Measurements from ENCODE around the gene OAT.
"Not testable (repeated sequence)": the region's sequence is repeated elsewhere in the genome, so short reads cannot be mapped to it uniquely, and the experiment has no call there.

The OAT gene

DNA sequence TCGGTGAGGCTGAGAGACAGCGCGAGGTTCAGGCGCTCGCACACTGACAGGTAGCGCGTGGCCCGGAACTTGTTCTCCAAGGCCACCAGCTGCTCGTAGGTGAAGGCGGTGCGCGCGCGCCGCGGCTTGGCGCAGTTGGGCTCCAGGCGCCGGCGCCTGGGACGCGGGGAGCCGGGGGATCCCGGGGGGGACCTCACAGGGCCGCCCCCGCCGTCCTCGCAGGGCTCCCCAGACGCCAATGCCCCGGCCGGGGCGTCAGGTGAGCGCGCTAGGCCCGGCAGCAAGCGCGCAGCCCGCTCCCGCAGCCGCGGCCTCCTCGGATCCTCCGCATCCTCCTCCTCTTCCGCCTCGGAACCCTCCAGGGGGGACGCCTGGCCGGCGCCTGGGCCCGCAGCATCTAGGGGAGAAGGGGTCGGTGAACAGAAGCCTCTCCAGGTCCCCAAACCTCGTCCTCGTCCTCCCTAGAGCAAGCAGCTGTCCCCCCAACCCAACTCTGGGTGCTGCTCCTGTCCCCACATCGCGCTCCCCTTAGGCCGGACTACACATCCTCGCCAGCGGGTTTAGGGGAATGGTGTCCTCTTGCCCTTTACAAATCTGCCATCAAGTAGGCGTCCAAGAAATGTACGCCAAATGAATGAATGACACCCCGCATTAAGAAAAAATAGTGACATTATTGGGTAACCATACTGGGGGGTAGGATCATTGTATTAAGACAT is 29.2 kb upstream of the OAT start:
- no peak overlapping the region for H3K4me3 ChIP-seq (ENCODE audit: control insufficient read depth, low read depth, low read length)
- no peak for DNase-seq (ENCODE audit: low read depth)
- TF ChIP-seq CTCF (conservative IDR thresholded peaks at IDR 0.05; ENCODE audit: control insufficient read depth, insufficient read depth, low read depth, low read length) = no peak

DNA sequence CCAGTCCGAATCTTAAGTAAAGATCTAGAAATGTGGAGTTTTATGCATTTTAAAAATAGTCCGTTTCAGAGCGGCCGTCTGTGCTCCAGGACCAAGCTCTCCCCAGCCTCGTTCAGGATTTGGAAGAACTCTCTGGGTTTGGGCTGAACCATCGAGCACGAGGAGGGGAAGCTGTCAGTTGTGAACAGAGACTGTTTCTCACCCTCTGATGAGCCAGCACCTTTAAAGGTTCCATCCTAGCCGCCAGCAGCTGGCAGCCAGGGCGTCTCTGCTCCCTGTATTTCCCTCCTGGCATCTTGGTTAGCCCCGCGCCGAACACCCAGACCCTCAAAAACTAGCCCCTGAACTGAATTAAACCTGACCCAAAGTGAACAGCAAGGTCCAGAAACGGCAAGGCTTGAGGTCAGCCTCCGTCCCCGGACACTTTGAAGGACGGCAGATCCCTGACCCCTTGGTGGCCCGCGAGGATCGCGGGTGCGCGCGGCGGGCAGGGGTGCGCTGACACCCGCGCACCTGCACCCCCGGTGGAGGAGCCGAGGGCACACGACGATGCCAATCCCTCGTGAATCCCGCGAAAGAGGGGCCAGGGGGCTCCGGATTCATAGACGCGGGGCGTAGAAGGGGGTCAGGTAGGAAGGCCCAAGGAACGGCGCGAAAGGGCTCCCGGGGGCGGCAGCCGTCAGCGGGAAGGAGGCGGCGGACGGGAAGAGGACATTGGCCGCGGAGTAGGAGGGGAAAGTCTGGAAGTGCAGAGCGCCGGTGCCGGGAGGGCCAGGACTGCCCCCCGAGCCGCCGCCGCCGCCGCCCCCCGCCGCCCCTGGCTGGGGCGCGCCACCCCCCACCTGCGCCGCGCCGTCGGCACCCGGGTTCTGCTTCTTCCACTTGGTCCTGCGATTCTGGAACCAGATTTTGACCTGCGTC is 28.4 kb upstream of the OAT start:
- H3K4me3 ChIP-seq (ENCODE audit: control insufficient read depth, low read depth, low read length) = no peak overlapping the region
- no peak for DNase-seq (ENCODE audit: low read depth)
- TF ChIP-seq CTCF (conservative IDR thresholded peaks at IDR 0.05; ENCODE audit: control insufficient read depth, insufficient read depth, low read depth, low read length) = no peak

- not testable (repeated sequence) for H3K4me3 ChIP-seq (ENCODE audit: control insufficient read depth, low read depth, low read length)
Observed at GRCh38 chr10:124441694-124442093, 23.0 kb upstream of the OAT start.

GRCh38 chr10:124436191-124436638 is 17.5 kb upstream of the OAT start:
- no peak for DNase-seq (ENCODE audit: low read depth)
- no peak for TF ChIP-seq CTCF (conservative IDR thresholded peaks at IDR 0.05; ENCODE audit: control insufficient read depth, insufficient read depth, low read depth, low read length)
- no peak overlapping the region for H3K4me3 ChIP-seq (ENCODE audit: control insufficient read depth, low read depth, low read length)

More at GRCh38 chr10:124441694-124442093, 23.0 kb upstream of the OAT start:
- not testable (repeated sequence) for DNase-seq (ENCODE audit: low read depth)

GRCh38 chr10:124435683-124436082 is 17.0 kb upstream of the OAT start:
- not testable (repeated sequence) for H3K4me3 ChIP-seq (ENCODE audit: control insufficient read depth, low read depth, low read length); DNase-seq (ENCODE audit: low read depth)

DNA sequence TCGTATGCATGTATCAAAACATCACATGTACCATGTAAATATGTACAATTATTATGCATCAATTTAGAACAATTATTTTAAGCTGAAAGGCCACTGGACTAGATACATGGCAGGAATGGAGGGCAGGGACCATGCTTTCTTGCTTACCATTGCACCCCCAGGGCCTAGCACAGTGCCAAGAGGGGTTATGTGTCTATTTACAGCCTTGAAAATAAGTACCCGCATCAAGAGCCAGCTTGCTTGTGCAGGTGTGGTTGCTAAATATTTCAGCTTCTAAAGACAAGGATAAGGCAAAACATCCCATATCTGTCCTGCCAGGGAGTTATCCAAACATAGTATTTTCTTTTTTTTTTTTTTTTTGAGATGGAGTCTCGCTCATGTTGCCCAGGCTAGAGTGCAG is 14.7 kb upstream of the OAT start:
- TF ChIP-seq CTCF (conservative IDR thresholded peaks at IDR 0.05; ENCODE audit: control insufficient read depth, insufficient read depth, low read depth, low read length) = no peak
- no peak overlapping the region for H3K4me3 ChIP-seq (ENCODE audit: control insufficient read depth, low read depth, low read length)
- DNase-seq (ENCODE audit: low read depth) = no peak

GRCh38 chr10:124430077-124430476 is 11.4 kb upstream of the OAT start:
- no peak for TF ChIP-seq CTCF (conservative IDR thresholded peaks at IDR 0.05; ENCODE audit: control insufficient read depth, insufficient read depth, low read depth, low read length)
- no peak for DNase-seq (ENCODE audit: low read depth)
- no peak overlapping the region for H3K4me3 ChIP-seq (ENCODE audit: control insufficient read depth, low read depth, low read length)

Measured in fibroblast of mammary gland (primary cell).